DND-41 (cell line): ENCODE data around the gene PCMTD2.

Experiments used
- ATAC-seq: fragments of 200-7000 bp; cut with Tn5 transposase; 3 replicates; pipeline ENCODE4 v1.9.1; 2021; ENCODE audit warnings: low read depth; ENCODE audit not compliant: insufficient read depth
- DNase-seq: peaks from one replicate; pipeline ENCODE4 v3.0.0-alpha.2; 2020
- H2AFZ ChIP-seq: 2 replicates; pipeline ENCODE4 v1.6.0; 2012; ENCODE audit warnings: low read depth, low read length
- H3K27ac ChIP-seq: 2 replicates; pipeline ENCODE4 v1.5.1; 2012; ENCODE audit warnings: low read length, inconsistent platforms
- H3K27me3 ChIP-seq: fragments of 200-600 bp; sonication (generic); 2 replicates; pipeline ENCODE4 v1.6.0; 2012; ENCODE audit warnings: low read length, mild to moderate bottlenecking, inconsistent platforms; ENCODE audit not compliant: insufficient read depth, poor library complexity
- H3K36me3 ChIP-seq: 2 replicates; pipeline ENCODE4 v1.5.1; 2012; ENCODE audit warnings: low read length, inconsistent platforms; ENCODE audit not compliant: insufficient read depth
- H3K4me1 ChIP-seq: 2 replicates; pipeline ENCODE4 v1.5.1; 2012; ENCODE audit warnings: mild to moderate bottlenecking, low read length; ENCODE audit not compliant: insufficient read depth
- H3K4me2 ChIP-seq: 2 replicates; pipeline ENCODE4 v1.6.0; 2012; ENCODE audit warnings: mild to moderate bottlenecking, moderate library complexity, low read length, inconsistent platforms; ENCODE audit not compliant: insufficient read depth
- H3K4me3 ChIP-seq, 2 experiments: fragments of 200-600 bp in 1 of 2; shearing (Covaris generic) in 1 of 2; 2 replicates each; pipeline ENCODE4 v1.5.1; 2012 to 2016; ENCODE audit warnings: inconsistent platforms in 2 of 2, low read length in 2 of 2, mild to moderate bottlenecking in 2 of 2, low read depth in 1 of 2, moderate library complexity in 1 of 2
- H3K79me2 ChIP-seq: 2 replicates; pipeline ENCODE4 v1.6.0; 2012; ENCODE audit warnings: low read length, inconsistent platforms; ENCODE audit not compliant: insufficient read depth
- H3K9ac ChIP-seq: 2 replicates; pipeline ENCODE4 v1.6.0; 2012; ENCODE audit warnings: low read depth, mild to moderate bottlenecking, inconsistent platforms, low read length, moderate library complexity
- H3K9me3 ChIP-seq: 2 replicates; pipeline ENCODE4 v1.5.1; 2012; ENCODE audit warnings: low read length, moderate library complexity, mild to moderate bottlenecking, inconsistent platforms; ENCODE audit not compliant: insufficient read depth, severe bottlenecking
- H4K20me1 ChIP-seq: 2 replicates; pipeline ENCODE4 v1.6.0; 2012; ENCODE audit warnings: low read length; ENCODE audit not compliant: insufficient read depth
- EZH2 ChIP-seq: IDR thresholded peaks from 3 replicates; pipeline ENCODE4 v1.6.1; 2012; ENCODE audit warnings: borderline replicate concordance, low read depth, mild to moderate bottlenecking, moderate library complexity, low read length, inconsistent platforms; ENCODE audit not compliant: severe bottlenecking
- TF ChIP-seq, protein P1 (sequence below): IDR thresholded peaks from 2 replicates; pipeline ENCODE4 v1.5.1; 2012; ENCODE audit warnings: borderline replicate concordance, low read length, moderate library complexity, mild to moderate bottlenecking; ENCODE audit not compliant: poor library complexity, severe bottlenecking; ENCODE audit errors: extremely low read depth

PCMTD2 gene

DNA sequence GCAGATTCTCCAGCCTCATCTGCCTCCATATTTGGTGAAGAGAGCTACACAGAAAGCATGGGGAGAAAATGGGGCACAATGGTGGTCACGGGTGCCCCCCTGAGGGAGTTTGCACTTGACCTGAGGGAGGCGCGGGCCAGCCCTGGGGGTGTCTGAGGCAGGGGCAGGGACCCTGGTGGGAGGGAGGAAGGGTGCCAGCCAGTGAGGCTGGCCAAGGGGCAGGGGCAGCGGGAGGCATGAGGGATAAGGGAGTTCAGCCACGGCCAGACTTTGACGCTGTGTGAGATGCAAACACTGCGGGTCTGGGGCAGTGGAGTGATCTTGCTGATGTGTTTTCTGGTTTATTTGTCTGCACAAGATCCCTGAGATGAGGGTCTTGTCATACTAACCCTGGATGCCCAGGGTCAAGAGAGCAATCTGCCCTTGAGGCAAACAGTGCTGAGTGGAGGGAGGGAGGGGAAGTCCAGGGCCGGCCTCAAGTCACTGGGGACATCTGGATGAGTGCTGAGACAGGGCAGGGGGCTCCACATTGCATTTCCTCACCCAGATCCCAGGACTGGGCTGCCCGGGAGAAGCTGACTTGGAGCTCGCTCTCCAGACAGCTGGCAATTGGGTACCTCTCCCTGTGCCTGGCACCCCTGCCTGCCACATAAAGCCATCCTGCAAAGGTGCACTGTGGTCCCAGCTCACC lies 8.8 kb upstream of the PCMTD2 start:
- Histone ChIP-seq H3K9me3 (no peaks in the 10 kb centered on the region), H3K9ac (no peak overlapping the region), H2AFZ (no peak overlapping the region), H3K27ac (no peak overlapping the region), H3K36me3 (no peaks in the 10 kb centered on the region), H3K4me2 (no peak overlapping the region), H3K4me1 (no peaks in the 10 kb centered on the region), H3K79me2 (no peaks in the 10 kb centered on the region), H3K27me3 (peaks cover 6% of the 10 kb centered on the region), H3K4me3 (no peak overlapping the region), H4K20me1 (peaks cover 5% of the 10 kb centered on the region; the same call in 1 of the 2 replicates)
- DNase-seq (no peak), ATAC-seq (no peak)
- TF ChIP-seq EZH2 = no peak
- TF ChIP-seq, protein P1, sequence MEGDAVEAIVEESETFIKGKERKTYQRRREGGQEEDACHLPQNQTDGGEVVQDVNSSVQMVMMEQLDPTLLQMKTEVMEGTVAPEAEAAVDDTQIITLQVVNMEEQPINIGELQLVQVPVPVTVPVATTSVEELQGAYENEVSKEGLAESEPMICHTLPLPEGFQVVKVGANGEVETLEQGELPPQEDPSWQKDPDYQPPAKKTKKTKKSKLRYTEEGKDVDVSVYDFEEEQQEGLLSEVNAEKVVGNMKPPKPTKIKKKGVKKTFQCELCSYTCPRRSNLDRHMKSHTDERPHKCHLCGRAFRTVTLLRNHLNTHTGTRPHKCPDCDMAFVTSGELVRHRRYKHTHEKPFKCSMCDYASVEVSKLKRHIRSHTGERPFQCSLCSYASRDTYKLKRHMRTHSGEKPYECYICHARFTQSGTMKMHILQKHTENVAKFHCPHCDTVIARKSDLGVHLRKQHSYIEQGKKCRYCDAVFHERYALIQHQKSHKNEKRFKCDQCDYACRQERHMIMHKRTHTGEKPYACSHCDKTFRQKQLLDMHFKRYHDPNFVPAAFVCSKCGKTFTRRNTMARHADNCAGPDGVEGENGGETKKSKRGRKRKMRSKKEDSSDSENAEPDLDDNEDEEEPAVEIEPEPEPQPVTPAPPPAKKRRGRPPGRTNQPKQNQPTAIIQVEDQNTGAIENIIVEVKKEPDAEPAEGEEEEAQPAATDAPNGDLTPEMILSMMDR = no peak

DNA sequence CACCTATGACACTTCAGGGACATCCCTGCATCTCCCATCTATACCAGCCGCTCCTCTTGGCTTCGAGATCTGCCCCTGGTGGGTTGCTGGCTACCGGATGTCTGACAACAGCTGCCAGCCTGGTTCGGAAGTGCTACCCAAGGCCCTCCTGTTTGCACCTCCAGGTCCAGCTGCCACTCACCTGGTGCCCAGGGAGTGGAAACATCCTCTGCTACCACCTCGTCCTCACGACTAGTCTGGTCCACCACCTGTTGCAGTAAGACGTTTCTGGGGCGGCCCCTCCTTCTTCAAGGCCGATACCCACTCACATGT lies 8.3 kb upstream of the PCMTD2 start:
- DNase-seq (no peak), ATAC-seq (no peak)
- Histone ChIP-seq H3K27me3 (peaks cover 6% of the 10 kb centered on the region), H3K4me3 (no peak overlapping the region), H3K36me3 (no peaks in the 10 kb centered on the region), H3K4me2 (no peak overlapping the region), H3K79me2 (no peaks in the 10 kb centered on the region), H4K20me1 (peaks cover 5% of the 10 kb centered on the region; the same call in 1 of the 2 replicates), H3K9ac (no peak overlapping the region), H3K9me3 (no peaks in the 10 kb centered on the region), H3K27ac (no peak overlapping the region), H2AFZ (no peak overlapping the region), H3K4me1 (no peaks in the 10 kb centered on the region)
- TF ChIP-seq EZH2 = no peak

DNA sequence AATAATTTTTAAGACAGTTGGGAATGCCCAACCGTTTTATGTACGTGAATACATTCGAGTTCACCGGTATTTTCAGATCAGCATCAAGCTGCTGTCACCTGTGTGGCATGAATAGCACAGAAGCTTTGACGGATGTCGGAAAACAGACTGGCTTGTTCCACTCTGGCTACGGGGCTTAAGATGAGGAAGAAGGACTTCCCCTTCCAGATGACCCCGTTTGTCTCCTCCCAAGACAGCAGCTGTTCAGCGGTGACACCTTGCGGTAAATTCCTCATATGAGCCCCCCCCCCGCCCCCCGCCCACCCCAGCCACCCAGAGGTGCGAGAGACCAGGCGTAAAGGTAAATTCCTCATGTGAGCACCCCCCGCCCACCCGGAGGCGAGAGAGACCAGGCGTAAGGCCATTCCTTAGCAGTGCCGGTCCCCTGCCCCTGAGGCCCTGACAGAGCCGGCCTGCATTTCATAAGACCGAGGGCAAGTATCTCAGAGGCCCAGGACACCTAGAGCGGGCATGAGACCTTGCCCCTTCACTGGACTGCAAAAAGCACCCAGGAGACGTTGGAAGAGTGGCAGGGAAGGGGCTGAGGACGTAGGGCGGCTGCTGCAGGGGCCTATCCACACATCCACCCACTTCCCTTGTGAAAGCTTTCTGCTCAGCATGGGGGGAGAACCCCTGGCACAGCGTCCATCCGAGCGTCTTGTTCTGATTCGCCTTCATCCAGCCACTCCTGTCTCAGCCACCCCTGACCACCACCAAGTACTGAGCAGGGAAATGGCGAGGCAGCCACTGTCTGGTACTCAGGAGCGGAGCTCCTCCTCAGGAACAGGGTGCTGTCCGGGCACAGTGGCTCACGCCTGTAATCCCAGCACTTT lies 7.3 kb upstream of the PCMTD2 start:
- no peak overlapping the region for H3K27ac ChIP-seq
- peaks cover 6% of the 10 kb centered on the region for H3K27me3 ChIP-seq
- H3K4me1 ChIP-seq = no peaks in the 10 kb centered on the region
- no peak overlapping the region for H3K4me3 ChIP-seq
- ATAC-seq = no peak
- no peak for DNase-seq
- peaks cover 5% of the 10 kb centered on the region; the same call in 1 of the 2 replicates for H4K20me1 ChIP-seq
- H3K4me2 ChIP-seq = no peak overlapping the region
- H2AFZ ChIP-seq = no peak overlapping the region
- H3K79me2 ChIP-seq = no peaks in the 10 kb centered on the region
- no peak overlapping the region for H3K9ac ChIP-seq
- no peak for TF ChIP-seq EZH2
- TF ChIP-seq, protein P1 = no peak
- H3K36me3 ChIP-seq = no peaks in the 10 kb centered on the region
- H3K9me3 ChIP-seq = no peaks in the 10 kb centered on the region

DNA sequence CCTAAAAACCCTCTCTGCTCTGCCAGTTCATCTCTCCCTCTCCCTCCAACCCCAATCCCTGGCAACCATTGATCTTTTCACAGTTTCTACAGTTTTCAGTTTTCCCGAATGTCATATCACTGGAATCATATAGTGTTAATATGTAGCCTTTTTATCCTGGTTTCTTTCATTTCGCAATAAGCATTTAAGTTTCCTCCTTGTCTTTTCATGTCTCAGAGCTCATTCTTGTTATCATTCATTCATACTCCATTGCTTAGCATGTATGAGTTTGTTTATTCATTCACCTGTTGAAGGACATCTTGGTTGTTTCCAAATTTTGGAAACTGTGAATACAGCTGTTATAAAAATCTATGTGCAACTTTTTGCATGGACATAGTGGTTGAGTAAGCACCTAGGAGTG lies 5.5 kb upstream of the PCMTD2 start:
- Histone ChIP-seq H4K20me1 (no peaks in the 10 kb centered on the region), H3K36me3 (no peaks in the 10 kb centered on the region; the same call in 1 of the 2 replicates), H3K9ac (no peak overlapping the region), H3K4me2 (no peak overlapping the region), H3K9me3 (no peaks in the 10 kb centered on the region), H3K4me3 (no peak overlapping the region), H2AFZ (no peak overlapping the region), H3K27ac (no peak overlapping the region), H3K4me1 (peaks cover 8% of the 10 kb centered on the region), H3K27me3 (peaks cover 6% of the 10 kb centered on the region), H3K79me2 (no peaks in the 10 kb centered on the region)
- DNase-seq = no peak
- TF ChIP-seq, protein P1 = no peak
- no peak for TF ChIP-seq EZH2
- no peak for ATAC-seq
